SK-N-SH (cell line): Measurements from ENCODE around the gene KLHL17.

ENCODE experiments used
- POLR2AphosphoS5 ChIP-seq: IDR thresholded peaks from 2 replicates; pipeline ENCODE4 v1.6.1; 2012; ENCODE audit warnings: low read depth, low read length
- TAF1 ChIP-seq: IDR thresholded peaks from 2 replicates; pipeline ENCODE4 v1.6.1; 2012; ENCODE audit warnings: low read depth, mild to moderate bottlenecking, low read length, moderate library complexity, borderline replicate concordance
- TF ChIP-seq, protein P1 (sequence below): fragments of 200-600 bp; sonication (generic); IDR thresholded peaks from 2 replicates; pipeline ENCODE4 v1.6.1; 2017; ENCODE audit warnings: antibody characterized with exemption, mild to moderate bottlenecking, moderate library complexity

DNA sequence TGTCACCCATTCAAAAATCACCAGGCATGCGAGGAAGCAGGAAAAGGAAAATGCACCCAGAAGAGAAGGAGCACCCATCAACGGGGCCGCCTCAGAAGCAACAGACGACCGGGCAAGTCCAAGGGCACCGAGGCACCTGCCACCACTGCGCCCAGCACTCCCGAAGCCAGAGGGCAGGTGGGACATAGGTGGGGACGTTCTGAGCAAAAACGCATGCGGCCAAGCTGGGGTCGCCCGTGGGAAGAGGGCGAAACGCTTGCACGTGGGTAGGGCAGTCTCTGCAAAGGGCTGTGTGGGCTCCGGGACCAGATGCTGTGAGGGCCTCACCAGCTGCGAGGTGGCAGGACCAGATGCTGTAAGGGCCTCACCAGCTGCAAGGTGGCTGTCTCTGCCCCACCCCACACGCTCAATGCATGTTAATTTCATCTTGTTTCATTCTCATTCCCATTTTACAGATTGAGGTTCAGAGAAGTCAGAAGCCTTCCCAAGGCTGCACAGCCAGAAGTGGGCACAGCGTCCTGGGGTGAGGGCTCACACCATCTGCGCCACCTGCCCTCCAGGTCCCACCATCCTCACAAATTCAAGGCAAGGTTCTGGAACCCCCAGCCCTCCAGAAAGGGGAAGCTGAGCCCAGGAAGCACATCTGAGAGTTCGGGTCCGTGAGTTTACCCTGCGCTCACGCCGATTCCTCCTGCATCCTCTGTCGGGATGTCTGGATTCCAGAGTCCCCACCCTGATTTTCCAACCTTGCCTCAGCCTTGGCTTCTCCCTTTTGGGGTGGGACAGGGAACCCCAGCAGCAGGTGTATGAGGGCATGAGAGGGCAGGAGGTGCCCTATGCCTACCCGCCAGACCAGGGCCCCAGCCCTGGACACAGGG lies 44.9 kb upstream of the KLHL17 start:
- TF ChIP-seq TAF1 (no peak), POLR2AphosphoS5 (no peak)
- TF ChIP-seq, protein P1, sequence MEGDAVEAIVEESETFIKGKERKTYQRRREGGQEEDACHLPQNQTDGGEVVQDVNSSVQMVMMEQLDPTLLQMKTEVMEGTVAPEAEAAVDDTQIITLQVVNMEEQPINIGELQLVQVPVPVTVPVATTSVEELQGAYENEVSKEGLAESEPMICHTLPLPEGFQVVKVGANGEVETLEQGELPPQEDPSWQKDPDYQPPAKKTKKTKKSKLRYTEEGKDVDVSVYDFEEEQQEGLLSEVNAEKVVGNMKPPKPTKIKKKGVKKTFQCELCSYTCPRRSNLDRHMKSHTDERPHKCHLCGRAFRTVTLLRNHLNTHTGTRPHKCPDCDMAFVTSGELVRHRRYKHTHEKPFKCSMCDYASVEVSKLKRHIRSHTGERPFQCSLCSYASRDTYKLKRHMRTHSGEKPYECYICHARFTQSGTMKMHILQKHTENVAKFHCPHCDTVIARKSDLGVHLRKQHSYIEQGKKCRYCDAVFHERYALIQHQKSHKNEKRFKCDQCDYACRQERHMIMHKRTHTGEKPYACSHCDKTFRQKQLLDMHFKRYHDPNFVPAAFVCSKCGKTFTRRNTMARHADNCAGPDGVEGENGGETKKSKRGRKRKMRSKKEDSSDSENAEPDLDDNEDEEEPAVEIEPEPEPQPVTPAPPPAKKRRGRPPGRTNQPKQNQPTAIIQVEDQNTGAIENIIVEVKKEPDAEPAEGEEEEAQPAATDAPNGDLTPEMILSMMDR, result no peak
